Uterus (tissue), 2 donors: Measurements from ENCODE around the gene GPD2.
"Not testable (repeated sequence)": the region's sequence is repeated elsewhere in the genome, so short reads cannot be mapped to it uniquely, and the experiment has no call there.

Source experiments
- POLR2A ChIP-seq, 2 donors: fragments of 450-650 bp; IDR thresholded peaks; one replicate each; pipeline ENCODE4 v1.6.1; 2016; ENCODE audit warnings: antibody characterized with exemption in 2 of 2, mild to moderate bottlenecking in 1 of 2, moderate library complexity in 1 of 2
- TF ChIP-seq, protein P1 (sequence below), 4 experiments: fragments of 200-600 bp in 2 of 4; fragments of 450-650 bp in 2 of 4; sonication (generic) in 2 of 4; IDR thresholded peaks; one replicate each; pipeline ENCODE4 v1.5.1; 2016 to 2019; ENCODE audit warnings: antibody characterized with exemption in 4 of 4, mild to moderate bottlenecking in 2 of 4, moderate library complexity in 1 of 4

DNA sequence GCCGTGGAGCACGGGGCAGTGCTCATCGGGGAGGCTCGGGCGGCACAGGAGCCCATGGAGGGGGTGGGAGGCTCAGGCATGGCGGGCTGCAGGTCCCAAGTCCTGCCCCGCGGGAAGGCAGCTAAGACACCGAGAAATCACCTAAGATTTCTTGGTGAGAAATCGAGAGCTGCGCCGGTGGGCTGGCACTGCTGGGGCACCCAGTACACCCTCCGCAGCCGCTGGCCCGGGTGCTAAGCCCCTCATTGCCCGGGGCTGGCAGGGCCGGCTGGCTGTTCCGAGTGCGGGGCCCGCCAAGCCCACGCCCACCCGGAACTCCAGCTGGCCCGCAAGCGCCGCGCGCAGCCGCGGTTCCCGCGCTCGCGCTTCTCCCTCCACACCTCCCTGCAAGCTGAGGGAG is 181.9 kb downstream of the GPD2 start:
- TF ChIP-seq, protein P1, sequence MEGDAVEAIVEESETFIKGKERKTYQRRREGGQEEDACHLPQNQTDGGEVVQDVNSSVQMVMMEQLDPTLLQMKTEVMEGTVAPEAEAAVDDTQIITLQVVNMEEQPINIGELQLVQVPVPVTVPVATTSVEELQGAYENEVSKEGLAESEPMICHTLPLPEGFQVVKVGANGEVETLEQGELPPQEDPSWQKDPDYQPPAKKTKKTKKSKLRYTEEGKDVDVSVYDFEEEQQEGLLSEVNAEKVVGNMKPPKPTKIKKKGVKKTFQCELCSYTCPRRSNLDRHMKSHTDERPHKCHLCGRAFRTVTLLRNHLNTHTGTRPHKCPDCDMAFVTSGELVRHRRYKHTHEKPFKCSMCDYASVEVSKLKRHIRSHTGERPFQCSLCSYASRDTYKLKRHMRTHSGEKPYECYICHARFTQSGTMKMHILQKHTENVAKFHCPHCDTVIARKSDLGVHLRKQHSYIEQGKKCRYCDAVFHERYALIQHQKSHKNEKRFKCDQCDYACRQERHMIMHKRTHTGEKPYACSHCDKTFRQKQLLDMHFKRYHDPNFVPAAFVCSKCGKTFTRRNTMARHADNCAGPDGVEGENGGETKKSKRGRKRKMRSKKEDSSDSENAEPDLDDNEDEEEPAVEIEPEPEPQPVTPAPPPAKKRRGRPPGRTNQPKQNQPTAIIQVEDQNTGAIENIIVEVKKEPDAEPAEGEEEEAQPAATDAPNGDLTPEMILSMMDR (IDR thresholded peaks at IDR 0.05): not testable (repeated sequence)
- not testable (repeated sequence) for TF ChIP-seq POLR2A (IDR thresholded peaks at IDR 0.05)
